ENCODE measurements around the gene PRKCA.

Gene PRKCA

DNA sequence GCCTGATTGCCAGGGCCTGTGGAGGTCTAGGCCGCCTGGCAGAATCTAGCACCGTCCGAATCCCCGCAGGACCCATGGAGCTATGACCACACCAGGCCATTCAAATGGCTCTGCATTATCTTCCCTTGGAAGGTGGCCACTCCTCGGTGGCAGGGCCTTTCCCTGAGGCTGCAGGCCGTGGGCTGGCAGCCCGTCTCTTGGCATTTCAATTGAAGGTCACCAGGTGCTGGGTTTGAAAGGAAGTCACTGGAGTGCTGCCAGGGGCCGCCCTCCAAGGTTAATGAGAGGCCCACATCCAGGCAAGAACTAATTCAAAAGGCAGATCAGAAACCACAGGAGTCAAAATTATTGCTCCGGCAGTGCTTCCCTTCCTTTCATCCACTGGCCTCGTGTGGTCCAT lies 504.8 kb downstream of the PRKCA start:
- DNase-seq (ENCODE audit: low spot score) = no peak
- ChIA-PET CTCF (interaction anchor here (1.6 kb wide), 1 partner anchor 16 kb away, joined by 4 read pairs; no protein-coding TSS in a partner anchor), POLR2A (ENCODE audit: low non-redundant PET) (no interaction called here)
- H3K27ac ChIP-seq = no peak overlapping the region
- TF ChIP-seq, protein P1, sequence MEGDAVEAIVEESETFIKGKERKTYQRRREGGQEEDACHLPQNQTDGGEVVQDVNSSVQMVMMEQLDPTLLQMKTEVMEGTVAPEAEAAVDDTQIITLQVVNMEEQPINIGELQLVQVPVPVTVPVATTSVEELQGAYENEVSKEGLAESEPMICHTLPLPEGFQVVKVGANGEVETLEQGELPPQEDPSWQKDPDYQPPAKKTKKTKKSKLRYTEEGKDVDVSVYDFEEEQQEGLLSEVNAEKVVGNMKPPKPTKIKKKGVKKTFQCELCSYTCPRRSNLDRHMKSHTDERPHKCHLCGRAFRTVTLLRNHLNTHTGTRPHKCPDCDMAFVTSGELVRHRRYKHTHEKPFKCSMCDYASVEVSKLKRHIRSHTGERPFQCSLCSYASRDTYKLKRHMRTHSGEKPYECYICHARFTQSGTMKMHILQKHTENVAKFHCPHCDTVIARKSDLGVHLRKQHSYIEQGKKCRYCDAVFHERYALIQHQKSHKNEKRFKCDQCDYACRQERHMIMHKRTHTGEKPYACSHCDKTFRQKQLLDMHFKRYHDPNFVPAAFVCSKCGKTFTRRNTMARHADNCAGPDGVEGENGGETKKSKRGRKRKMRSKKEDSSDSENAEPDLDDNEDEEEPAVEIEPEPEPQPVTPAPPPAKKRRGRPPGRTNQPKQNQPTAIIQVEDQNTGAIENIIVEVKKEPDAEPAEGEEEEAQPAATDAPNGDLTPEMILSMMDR (conservative IDR thresholded peaks at IDR 0.05; ENCODE audit: low read depth) = no peak

- TF ChIP-seq, protein P1 (conservative IDR thresholded peaks at IDR 0.05; ENCODE audit: low read depth) = no peak
Measured at GRCh38 chr17:66809408-66809807, 507.0 kb downstream of the PRKCA start.

DNA sequence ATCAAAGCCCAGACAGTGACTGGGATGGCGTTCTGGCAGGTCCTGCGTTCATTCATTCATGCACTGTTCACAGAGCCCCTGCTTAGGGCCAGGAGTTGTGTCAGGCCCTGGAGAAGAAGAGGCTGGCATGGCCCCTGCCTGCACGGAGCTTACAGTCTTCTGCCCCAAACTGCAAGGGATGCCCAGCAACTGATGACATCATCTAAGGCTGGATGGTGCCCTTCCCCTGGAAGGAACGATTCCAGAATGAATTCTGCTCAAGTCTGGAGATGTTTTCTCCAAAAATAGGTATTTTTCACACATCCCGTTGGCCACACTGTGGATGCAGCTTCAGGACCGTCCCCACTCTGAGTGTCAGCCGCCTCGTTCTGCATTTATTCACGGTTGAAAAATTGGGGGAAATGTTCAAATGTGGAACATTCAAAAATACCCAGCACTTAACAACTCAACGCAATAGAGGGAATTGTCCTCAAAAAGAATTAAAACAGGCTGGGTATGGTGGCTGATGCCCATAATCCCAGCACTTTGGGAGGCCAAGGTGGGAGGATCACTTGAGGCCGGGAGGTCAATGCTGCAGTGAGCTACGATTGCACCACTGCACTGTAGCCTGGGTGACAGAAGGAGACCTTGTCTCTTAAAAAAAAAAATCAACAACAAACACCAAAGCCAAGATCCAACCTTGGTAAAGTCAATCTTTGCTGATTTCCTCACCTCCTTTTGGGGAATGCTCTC lies 508.7 kb downstream of the PRKCA start:
- DNase-seq (ENCODE audit: low spot score) = no peak
- TF ChIP-seq, protein P1 (conservative IDR thresholded peaks at IDR 0.05; ENCODE audit: low read depth) = no peak
- POLR2A ChIA-PET (ENCODE audit: low non-redundant PET) = no interaction called here
- no peak overlapping the region for H3K27ac ChIP-seq
- CTCF ChIA-PET = no interaction called here

More at GRCh38 chr17:66809408-66809807, 507.0 kb downstream of the PRKCA start:
- CTCF ChIA-PET = no interaction called here
- no peak for DNase-seq (ENCODE audit: low spot score)
- no peak overlapping the region for H3K27ac ChIP-seq
- POLR2A ChIA-PET (ENCODE audit: low non-redundant PET) = no interaction called here

DNA sequence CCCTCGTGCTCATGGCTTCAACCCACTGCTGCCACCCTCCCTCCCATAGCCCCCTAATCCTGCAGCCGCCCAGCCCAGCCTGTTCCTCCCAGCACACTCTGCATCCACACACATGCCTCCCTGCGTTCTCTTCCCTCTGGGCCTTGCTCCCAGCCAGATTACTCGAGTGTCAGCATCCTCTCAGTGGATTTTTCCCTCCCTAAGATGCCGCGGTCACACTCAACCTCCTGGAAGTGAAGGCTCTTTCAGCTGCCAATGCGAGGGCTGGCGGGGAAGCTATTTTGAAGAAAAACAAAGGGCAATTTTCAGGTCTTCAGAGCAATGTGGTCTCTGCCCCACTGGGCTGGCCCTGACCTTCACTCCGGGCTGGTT lies 509.3 kb downstream of the PRKCA start:
- CTCF ChIA-PET = no interaction called here
- POLR2A ChIA-PET (ENCODE audit: low non-redundant PET) = no interaction called here
- TF ChIP-seq, protein P1 (conservative IDR thresholded peaks at IDR 0.05; ENCODE audit: low read depth) = no peak
- H3K27ac ChIP-seq = no peak overlapping the region
- no peak for DNase-seq (ENCODE audit: low spot score)

DNA sequence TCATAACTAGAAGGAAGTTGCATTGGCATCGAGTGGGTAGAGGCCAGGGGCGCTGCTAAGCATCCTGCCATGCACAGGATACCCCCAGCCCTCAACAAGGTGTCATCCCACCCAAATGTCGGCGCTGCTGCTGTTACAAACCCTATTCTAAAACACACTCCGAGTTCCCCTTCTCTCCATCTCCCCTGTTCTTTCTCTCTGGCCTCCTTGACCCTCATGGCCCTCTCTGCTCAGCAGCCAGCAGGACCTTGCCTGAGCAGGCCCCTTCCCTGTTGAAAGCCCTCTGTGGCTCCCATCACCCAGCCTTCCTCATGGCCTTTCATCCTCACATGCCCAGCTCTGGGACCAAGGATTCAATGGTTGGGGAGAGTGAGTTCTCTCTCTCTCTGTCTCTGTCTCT lies 510.2 kb downstream of the PRKCA start:
- no peak overlapping the region for H3K27ac ChIP-seq
- TF ChIP-seq, protein P1 (conservative IDR thresholded peaks at IDR 0.05; ENCODE audit: low read depth) = no peak
- no peak for DNase-seq (ENCODE audit: low spot score)
- POLR2A ChIA-PET (ENCODE audit: low non-redundant PET) = no interaction called here
- CTCF ChIA-PET = no interaction called here

DNA sequence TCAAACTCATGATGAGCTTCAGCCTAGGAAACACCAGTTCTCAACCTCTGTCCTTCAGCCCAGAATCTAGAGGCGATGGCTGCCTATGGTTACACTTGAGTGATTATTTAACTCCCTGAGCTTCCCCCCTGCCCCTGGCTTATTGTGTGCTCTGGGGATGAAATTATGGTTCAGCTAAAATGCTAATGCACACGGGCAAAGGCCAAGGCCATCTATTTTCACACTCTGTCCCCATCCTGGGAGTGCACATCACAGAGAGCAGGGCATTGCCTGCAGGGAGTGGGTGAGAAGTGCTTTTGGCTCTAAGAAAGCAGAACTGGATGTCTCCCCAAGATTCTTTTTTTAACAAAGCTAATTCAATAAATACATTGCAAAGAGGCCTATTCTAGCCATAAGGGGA lies 510.9 kb downstream of the PRKCA start:
- CTCF ChIA-PET = no interaction called here
- POLR2A ChIA-PET (ENCODE audit: low non-redundant PET) = no interaction called here
- no peak for DNase-seq (ENCODE audit: low spot score)
- TF ChIP-seq, protein P1 (conservative IDR thresholded peaks at IDR 0.05; ENCODE audit: low read depth) = no peak
- H3K27ac ChIP-seq = no peak overlapping the region
